HG03039 (cell line): ENCODE measurements around the gene KLHL29.

Experiments
- ATAC-seq: cut with Tn5 transposase; IDR thresholded peaks from one replicate; pipeline ENCODE4 v1.9.1; 2021; ENCODE audit warnings: mild to moderate bottlenecking, moderate library complexity; ENCODE audit not compliant: unreplicated experiment

Gene KLHL29

GRCh38 chr2:23489471-23490322 is 104.7 kb downstream of the KLHL29 start:
- no peak for ATAC-seq

DNA sequence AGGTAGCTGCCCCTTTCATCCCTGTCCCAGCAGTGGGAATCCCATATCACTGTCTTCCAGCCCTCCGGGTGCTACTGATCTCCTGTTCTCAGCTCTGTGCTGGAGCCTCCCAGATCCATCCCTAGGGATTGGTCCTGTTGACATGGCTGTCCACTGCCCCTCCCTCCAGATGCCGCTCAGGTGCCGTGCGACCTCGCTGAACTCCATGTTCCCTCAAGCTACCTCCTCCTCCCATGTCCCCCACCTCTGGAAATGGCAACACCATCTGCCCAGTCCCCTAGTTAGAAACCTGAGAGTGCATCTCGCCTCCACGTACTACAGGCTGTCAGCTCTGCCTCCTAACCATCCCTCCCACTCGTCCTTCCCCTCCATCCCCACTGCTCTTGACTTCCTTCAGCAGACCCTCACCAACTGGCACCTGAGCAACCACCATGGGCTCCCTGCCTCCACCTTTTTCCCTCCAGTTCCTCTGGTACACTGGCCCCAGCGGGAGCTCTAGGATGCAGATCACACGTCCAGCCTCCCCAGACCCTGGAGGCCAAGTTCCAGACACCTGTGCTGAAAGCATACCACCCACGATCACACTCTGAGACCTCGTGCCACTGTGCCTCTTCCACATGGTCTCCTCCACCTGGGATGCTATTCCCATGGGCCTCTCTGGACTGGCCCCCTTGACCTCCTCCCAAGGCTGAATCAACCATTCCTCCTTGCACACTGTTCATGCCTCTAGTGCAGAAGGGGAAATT is 106.8 kb downstream of the KLHL29 start:
- no peak for ATAC-seq

DNA sequence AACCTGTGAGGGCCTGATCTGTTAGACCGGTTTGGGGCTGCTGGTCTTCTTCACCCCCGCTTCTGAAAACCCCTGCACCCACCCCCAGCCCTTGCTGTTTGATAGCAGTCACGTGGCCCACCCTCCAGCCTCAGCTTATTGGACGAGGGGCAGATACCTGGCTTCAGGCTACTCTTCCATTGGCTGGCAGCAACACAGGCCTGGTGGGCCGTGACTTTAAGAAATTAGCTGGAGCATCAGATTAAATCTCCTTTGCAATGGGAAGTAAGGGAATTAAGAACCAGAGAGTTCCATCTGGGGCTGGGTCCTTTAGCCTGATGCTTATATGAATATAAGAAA is 107.3 kb downstream of the KLHL29 start:
- ATAC-seq: no peak

- ATAC-seq: no peak
Observed at GRCh38 chr2:23492921-23493320, 107.9 kb downstream of the KLHL29 start.

DNA sequence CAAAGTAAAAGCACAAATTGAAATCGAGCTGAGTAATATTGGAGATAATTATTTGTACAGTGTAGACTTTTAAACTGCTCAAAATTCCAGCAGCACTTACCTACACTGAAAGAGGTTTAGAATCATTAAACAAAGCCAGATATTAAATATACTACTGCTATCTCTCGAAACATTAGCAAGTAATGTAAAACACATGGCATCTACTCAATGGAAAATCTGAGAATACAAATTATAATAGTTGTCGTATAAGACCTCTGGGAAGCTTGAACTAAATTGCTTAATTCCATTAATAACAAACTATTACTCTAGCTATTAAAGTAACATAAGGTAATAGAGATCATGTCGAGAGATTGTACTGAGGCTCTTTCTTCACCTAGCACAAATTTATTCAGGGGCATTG is 108.9 kb downstream of the KLHL29 start:
- ATAC-seq: no peak

DNA sequence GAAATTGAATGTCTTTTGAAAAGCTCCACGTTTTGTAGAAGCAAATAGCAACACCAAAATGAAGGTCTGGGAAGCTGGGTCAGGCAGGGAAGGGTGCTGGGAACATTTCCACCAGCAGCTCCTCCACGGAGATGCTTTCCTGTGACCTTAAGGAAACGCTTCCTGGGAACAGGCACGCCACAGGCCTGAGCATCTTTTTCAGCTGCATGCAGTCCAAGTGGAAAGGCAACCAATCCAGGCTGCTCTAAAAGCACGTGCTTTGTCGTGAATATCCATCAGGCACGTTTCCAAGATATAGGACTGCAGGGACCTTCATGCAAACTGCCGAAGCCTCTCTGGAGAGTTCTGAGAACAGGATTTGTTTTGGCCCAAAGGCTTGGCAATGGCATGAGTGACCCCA is 109.3 kb downstream of the KLHL29 start:
- no peak for ATAC-seq

DNA sequence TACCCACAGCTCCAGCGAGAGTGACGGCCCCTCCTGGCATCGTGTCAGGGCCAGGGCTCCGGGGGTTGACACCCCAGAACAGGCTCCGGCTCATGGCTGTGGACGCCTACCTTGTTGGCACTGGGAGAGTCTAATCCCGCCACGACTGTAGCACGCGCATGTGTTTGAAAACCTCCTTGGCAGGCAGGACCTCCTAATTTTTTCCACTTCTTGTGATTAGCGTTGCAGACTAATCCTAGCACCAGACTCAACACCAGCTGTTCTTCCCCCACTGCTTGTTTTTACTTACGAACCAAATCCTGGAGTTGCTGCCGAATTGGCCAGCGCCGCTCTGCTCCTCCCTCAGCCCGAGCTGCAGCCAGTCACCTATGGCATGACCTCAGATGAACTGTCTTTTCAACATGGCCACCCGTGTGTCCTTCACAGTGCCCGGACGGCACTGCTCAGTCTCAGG is 110.7 kb downstream of the KLHL29 start:
- no peak for ATAC-seq

DNA sequence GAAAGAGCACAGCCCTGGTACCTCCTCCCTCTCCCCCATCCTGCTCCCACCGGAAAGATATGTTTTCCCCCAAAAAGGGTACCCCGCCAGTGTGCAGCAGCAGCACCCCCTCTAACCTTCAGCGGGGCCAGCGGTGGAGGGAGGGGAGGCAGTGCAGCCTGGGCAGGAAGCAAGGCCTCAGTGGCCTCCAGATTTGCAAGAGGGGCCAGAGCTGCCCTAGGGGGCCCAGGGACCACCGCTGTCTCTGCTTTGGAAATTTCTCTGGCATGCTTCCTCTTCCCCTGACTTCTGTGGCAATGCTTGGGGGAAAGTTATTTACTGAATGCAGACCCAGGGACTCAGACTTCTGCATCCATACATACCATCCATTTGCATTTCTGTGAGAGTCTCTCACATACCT is 111.5 kb downstream of the KLHL29 start:
- no peak for ATAC-seq

GRCh38 chr2:23497063-23497462 is 112.1 kb downstream of the KLHL29 start:
- no peak for ATAC-seq

GRCh38 chr2:23497536-23497935 is 112.6 kb downstream of the KLHL29 start:
- ATAC-seq: no peak

- no peak for ATAC-seq
Observed at GRCh38 chr2:23498943-23499342, 114.0 kb downstream of the KLHL29 start.

- no peak for ATAC-seq
Observed at GRCh38 chr2:23499439-23499838, 114.5 kb downstream of the KLHL29 start.

DNA sequence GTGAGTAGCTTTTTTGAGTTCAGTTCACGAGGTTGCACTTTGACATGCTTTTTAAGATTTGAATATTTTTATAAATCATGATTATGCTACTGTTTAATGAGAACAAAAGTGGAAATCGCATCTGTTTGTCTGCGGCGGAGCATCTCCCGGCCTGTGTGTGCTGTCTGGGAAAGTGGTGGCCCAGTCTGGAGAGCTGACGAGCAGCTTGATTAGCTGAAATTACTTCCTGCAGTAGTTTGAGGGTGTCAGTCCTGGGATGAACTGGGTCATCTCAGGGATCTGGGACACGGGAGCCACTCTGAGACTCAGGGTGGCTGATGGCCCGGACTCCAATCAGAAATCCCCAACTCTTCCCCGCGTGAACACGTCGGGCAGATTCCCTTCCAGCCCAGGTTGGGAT is 115.9 kb downstream of the KLHL29 start:
- ATAC-seq: no peak

- ATAC-seq: no peak
Observed at GRCh38 chr2:23502096-23502495, 117.1 kb downstream of the KLHL29 start.

DNA sequence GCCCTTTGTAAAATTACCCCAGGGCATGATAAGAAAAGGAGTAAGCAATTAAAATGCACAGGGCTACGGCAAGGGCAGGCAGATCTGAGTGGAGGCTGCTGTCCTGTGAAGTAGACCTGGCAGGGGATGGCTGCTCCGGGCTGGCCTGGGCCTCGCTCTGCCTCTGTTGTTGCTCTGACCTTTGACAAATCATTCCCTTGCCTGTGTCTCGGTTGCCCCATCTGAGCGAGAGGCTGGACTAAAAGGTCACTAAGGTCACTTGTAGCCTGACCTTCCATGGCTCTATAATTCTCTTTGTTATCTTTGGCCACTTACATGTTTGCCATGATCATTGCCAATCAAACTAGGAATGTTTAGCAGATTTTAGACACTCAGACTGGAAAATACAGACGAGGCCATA is 118.1 kb downstream of the KLHL29 start:
- ATAC-seq: no peak

GRCh38 chr2:23503682-23504081 is 118.7 kb downstream of the KLHL29 start:
- no peak for ATAC-seq

GRCh38 chr2:23504591-23504990 is 119.6 kb downstream of the KLHL29 start:
- no peak for ATAC-seq

DNA sequence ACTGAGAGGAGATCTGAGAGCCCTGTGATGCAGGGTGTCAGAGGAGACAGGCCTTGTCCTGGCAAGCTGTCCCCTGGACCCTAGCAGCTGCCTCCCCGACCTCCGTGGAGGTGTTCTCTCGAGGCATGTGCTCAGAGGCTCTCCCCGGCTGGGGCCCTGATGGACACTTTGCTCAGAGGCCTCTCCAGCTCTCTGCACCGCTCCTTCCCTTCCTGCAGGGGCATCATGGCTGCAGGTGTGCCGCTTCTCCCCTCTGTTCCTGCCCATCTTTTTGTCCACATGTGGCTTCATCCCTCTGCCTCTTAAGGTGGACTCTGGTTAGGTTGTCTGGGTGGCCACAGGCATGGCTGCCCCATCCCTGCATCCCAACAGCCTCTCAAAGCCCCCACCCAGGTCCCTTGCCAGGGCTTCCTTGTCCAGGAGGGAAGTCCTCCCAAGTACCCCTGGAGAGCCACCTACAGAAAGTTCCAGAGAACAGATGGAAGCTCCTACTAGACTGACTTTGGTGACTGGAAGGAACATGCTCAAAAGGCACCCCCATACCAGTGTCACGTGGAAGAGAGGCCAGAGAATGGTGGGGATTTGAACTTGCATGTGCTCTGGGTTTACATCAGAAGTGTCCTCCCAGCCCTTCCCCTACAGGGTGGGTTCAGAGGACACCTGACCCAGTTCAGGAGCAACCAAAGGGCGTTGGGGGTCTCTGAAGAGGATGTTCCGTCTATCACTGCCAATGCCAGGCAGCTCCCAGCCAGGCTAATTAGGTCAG is 120.4 kb downstream of the KLHL29 start:
- no peak for ATAC-seq

- ATAC-seq: no peak
Observed at GRCh38 chr2:23505984-23506380, 121.0 kb downstream of the KLHL29 start.

GRCh38 chr2:23506531-23507266 is 121.7 kb downstream of the KLHL29 start:
- ATAC-seq: no peak
